Heart left ventricle (tissue), 16 donors: ENCODE measurements around the gene SEPTIN3. TPM values are rescaled to one million over a fixed set of nuclear protein-coding genes. Genes with fewer than 3 reads are reported as not detected.

Experiments used
- ATAC-seq, 4 donors: fragments of 200-7000 bp; cut with Tn5 transposase; one replicate each; pipeline ENCODE4 v1.9.1; 2020 to 2022; ENCODE audit warnings: moderate library complexity in 4 of 4, mild to moderate bottlenecking in 3 of 4, moderate number of reproducible peaks in 1 of 4
- DNase-seq, 5 donors: peaks; one replicate each; pipeline ENCODE4 v3.0.0-alpha.2; 2020
- H3K27ac ChIP-seq, 12 donors: fragments of 200-600 bp; sonication (generic) in 4 of 12; one replicate each; pipeline versions ENCODE4 v1.5.0 to v1.8.0; 2016 to 2022; ENCODE audit warnings: mild to moderate bottlenecking in 2 of 12
- H3K27me3 ChIP-seq, 9 donors: fragments of 200-600 bp; sonication (generic) in 2 of 9; one replicate each; pipeline versions ENCODE4 v1.5.1 to v1.8.0; 2016 to 2022; ENCODE audit warnings: mild to moderate bottlenecking in 3 of 9
- H3K36me3 ChIP-seq, 9 donors: fragments of 200-600 bp; sonication (generic) in 2 of 9; one replicate each; pipeline versions ENCODE4 v1.5.0 to v1.8.0; 2018 to 2022; ENCODE audit warnings: mild to moderate bottlenecking in 2 of 9
- H3K4me1 ChIP-seq, 12 donors: fragments of 200-600 bp; sonication (generic) in 4 of 12; one replicate each; pipeline versions ENCODE4 v1.5.0 to v1.8.0; 2016 to 2022; ENCODE audit warnings: mild to moderate bottlenecking in 3 of 12
- H3K4me3 ChIP-seq, 12 donors: fragments of 200-600 bp; sonication (generic) in 4 of 12; one replicate each; pipeline versions ENCODE4 v1.5.0 to v1.8.0; 2017 to 2022; ENCODE audit warnings: mild to moderate bottlenecking in 9 of 12, moderate library complexity in 4 of 12
- H3K9me3 ChIP-seq, 12 donors: fragments of 200-600 bp; sonication (generic) in 4 of 12; one replicate each; pipeline versions ENCODE4 v1.5.0 to v1.8.0; 2016 to 2022; ENCODE audit warnings: mild to moderate bottlenecking in 1 of 12
- POLR2A ChIP-seq, 2 donors: fragments of 450-650 bp; IDR thresholded peaks; one replicate each; pipeline ENCODE4 v1.6.1; 2017; ENCODE audit warnings: antibody characterized with exemption in 2 of 2, mild to moderate bottlenecking in 2 of 2, moderate library complexity in 2 of 2
- WGBS, 4 donors: extraction: QIAGEN DNeasy Blood & Tissue Kit in 2 of 4; methylation state at CpG; one replicate each; pipeline versions ENCODE4 v1.1.5 to v1.1.7; 2013 to 2018; 5-methylcytosine and 5-hydroxymethylcytosine counted together
- intact Hi-C, 10 donors: fragments of 100-400 bp; cut with DNase I; formaldehyde crosslinking; loops; one replicate each; pipeline versions ENCODE4 v1.11.1 to v1.14.2; 2022
- polyA plus RNA-seq, 2 donors: library from polyadenylated mRNA; stranded (reverse); fragments of 200-250 nt; gene quantifications; one replicate each; pipeline ENCODE4 v1.2.3, GENCODE V29; 2013
- total RNA-seq, 9 donors: library from RNA; depleted of rRNA in 2 of 9; stranded (reverse); fragments of >200 nt in 2 of 9; fragmentation: NEBNext Ultra II Directional in 3 of 9; extraction: Animal tissue kit (Norgen Biotek cat#: 25700) in 3 of 9; gene quantifications; one replicate each; pipeline versions ENCODE4 v1.1.0 to v1.2.4, GENCODE V29; 2016 to 2023
- TF ChIP-seq, protein P1 (sequence below), 12 donors: fragments of 200-600 bp; sonication (generic) in 4 of 12; IDR thresholded peaks; one replicate each; pipeline versions ENCODE4 v1.5.0 to v1.8.0; 2018 to 2022; ENCODE audit warnings: antibody characterized with exemption in 12 of 12, mild to moderate bottlenecking in 5 of 12
- donor health status: ischemic (EF 13 %, LVEDD 7.1; RV severe dilation, severe dysfunction).
- donor health status: healthy with polysubstance abuse.
- donor health status: DM: no; HTN: yes; CAD: no.
- donor health status: DM: no; HTN: no; CAD: no.
- donor health status: ischemic (EF 25% LVEDD 6.9; RV normal size, moderate dysfunction).
- donor health status: ischemic (EF 25% LVEDD 5.7; RV mildly dilated, moderate dysfunction).
- donor health status: healthy.
- donor health status: DM: yes; HTN: yes; CAD: no.
- donor health status: ischemic (EF 35%, LVEDD 5.7; RV mildly dilated, moderate dysfunction).
- donor health status: nonischemic (EF 11% LVEDD 7.7; RV severe dilation, severe dysfunction).
- donor health status: DM: yes; HTN: yes; CAD: no.
- donor health status: PGD.
- donor health status: ischemic (EF 29% LVEDD 5.4; RV normal size, mild dysfunction).
- donor health status: nonischemic (EF 23%, LVEDD 6.1; RV moderate dilation, normal function).

The SEPTIN3 gene
- total and polyA plus RNA-seq, 11 donors: 0.03 to 0.53 (median 0.13) TPM; not detected in 3

DNA sequence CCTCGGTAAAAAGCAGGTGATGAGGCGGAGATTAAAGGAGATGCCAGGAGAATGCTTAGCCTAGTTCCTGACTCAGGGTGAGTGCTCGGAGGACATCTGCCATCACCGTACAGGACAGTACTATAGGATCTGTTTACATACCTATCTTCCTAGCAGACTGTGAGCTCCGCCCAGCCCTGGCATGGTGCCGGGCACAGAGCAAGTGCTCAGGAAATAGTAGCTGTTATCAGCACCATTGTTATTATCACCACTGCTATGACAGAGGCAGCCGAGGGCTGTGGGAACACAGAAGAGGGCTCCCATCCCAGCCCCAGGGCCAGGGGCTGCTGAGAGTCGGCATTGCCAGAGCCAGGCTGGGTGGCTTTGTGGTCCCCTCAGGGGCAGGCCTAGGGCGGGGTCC lies 642 bp upstream of the SEPTIN3 start:
- 38 to 44% (median 38%) methylated on average over 9 of the region's 9 CpGs for WGBS, 4 donors
- no peaks in the 10 kb centered on the region for H3K9me3 ChIP-seq
- no peak for DNase-seq
- H3K27ac ChIP-seq: no peak overlapping the region
- ATAC-seq: no peak
- no peaks in the 10 kb centered on the region for H3K4me1 ChIP-seq
- H3K27me3 ChIP-seq: peaks cover 0 to 25% (median 7%) of the 10 kb centered on the region in 9 donors
- no peaks in the 10 kb centered on the region for H3K36me3 ChIP-seq
- TF ChIP-seq, protein P1, sequence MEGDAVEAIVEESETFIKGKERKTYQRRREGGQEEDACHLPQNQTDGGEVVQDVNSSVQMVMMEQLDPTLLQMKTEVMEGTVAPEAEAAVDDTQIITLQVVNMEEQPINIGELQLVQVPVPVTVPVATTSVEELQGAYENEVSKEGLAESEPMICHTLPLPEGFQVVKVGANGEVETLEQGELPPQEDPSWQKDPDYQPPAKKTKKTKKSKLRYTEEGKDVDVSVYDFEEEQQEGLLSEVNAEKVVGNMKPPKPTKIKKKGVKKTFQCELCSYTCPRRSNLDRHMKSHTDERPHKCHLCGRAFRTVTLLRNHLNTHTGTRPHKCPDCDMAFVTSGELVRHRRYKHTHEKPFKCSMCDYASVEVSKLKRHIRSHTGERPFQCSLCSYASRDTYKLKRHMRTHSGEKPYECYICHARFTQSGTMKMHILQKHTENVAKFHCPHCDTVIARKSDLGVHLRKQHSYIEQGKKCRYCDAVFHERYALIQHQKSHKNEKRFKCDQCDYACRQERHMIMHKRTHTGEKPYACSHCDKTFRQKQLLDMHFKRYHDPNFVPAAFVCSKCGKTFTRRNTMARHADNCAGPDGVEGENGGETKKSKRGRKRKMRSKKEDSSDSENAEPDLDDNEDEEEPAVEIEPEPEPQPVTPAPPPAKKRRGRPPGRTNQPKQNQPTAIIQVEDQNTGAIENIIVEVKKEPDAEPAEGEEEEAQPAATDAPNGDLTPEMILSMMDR (IDR thresholded peaks at IDR 0.05): no peak
- TF ChIP-seq POLR2A (IDR thresholded peaks at IDR 0.05): no peak
- intact Hi-C loops: loop anchor here in 9 of 10 donors (5.0 to 10.0 kb wide), 6 partner anchors 136 to 474 kb away; partner anchors contain the start of gene NFAM1 (in 5 of the 9)
- no peak overlapping the region for H3K4me3 ChIP-seq

DNA sequence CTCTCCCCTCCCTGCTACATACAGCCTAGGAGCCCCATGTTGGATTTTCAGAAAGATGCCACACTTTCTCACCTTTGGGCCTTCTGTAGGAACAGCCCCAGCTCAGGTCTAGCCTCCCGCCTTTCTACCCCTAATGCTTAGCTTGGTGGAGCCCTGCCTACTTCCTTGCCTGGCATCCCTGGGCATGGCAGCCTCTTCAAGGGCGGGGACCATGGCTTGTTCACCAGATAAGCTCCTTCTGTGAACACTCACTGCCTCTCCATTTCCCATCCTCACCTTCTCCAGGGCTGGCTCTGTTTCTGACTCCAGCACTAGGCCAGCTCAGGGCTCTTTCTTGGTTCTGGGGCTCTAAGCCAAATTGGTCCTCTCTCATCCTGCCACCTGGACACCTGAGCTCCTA lies 1.4 kb downstream of the SEPTIN3 start:
- intact Hi-C loops: loop anchor here in 1 of 10 donors (1.0 to 10.0 kb wide), 2 partner anchors 63 to 504 kb away; no protein-coding TSS in a partner anchor
- peaks cover 0 to 45% (median 14%) of the 10 kb centered on the region in 9 donors for H3K27me3 ChIP-seq
- 78 to 90% (median 85%) methylated on average over 2 of the region's 2 CpGs for WGBS, 4 donors

DNA sequence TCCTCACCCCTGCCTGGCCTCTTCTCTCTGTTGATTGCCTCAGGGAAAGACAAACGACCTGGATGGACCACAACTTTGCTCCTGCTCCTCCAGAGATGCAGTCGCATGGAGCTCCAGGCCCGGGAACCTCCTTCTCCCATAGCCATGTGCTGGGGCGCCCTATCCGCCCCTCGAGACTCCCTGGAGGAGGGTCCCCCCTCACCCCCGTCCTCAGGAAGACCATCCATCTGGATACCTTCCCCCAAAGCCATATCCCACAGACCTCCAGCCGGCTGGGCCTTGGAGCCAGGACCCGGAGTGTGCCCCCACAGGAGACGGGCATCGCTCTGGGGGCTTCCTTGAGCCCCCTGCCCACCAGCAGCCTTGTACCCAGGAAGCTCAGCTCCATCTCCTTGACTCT lies 2.2 kb downstream of the SEPTIN3 start:
- no peak for DNase-seq
- TF ChIP-seq, protein P1 (IDR thresholded peaks at IDR 0.05): no peak
- TF ChIP-seq POLR2A (IDR thresholded peaks at IDR 0.05): no peak
- no peaks in the 10 kb centered on the region for H3K36me3 ChIP-seq
- intact Hi-C loops: loop anchor here in 1 of 10 donors (10.0 kb wide), 1 partner anchor 503 kb away; no protein-coding TSS in a partner anchor
- H3K27ac ChIP-seq: no peak overlapping the region
- H3K9me3 ChIP-seq: no peaks in the 10 kb centered on the region
- peaks cover 0 to 4% (median 0%) of the 10 kb centered on the region in 12 donors for H3K4me1 ChIP-seq
- ATAC-seq: no peak
- 76 to 89% (median 81%) methylated on average over 10 to 11 of the region's 11 CpGs for WGBS, 4 donors
- H3K27me3 ChIP-seq: peaks cover 3 to 53% (median 21%) of the 10 kb centered on the region in 9 donors
- no peak overlapping the region for H3K4me3 ChIP-seq

More for the DNA sequence above, 1.4 kb downstream of the SEPTIN3 start:
- H3K36me3 ChIP-seq: no peaks in the 10 kb centered on the region
- no peaks in the 10 kb centered on the region for H3K4me1 ChIP-seq
- H3K27ac ChIP-seq: no peak overlapping the region
- no peak overlapping the region for H3K4me3 ChIP-seq
- no peaks in the 10 kb centered on the region for H3K9me3 ChIP-seq
- ATAC-seq: no peak
- DNase-seq: no peak
- TF ChIP-seq POLR2A (IDR thresholded peaks at IDR 0.05): no peak
- TF ChIP-seq, protein P1 (IDR thresholded peaks at IDR 0.05): no peak

DNA sequence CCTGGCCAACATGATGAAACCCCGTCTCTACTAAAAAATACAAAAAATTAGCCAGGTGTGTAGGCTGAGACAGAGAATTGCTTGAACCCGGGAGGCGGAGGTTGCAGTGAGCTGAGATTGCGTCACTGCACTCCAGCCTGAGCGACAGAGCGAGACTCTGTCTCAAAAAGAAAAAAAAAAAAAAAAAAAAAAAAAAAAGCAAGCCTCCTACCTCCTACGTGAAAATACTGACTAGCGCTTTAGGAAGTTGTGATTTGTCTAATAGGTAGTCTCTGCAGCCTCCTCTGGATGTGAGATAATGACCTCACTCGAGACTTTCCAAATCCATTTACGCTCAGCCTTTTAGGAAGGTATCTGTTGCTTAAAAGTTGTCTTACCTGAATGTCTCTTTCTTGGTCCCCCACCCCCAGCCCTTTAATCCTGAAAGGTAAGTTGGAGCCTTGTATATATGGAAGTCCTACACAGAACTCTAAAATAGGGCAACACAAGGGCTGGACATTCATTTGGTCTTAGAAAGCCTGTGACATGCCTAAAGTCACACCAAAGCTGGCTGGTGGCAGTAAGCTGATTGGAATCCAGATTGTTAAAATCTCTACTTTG lies 5.5 kb downstream of the SEPTIN3 start:
- Histone ChIP-seq H3K4me3 (no peak overlapping the region), H3K36me3 (no peaks in the 10 kb centered on the region), H3K4me1 (peaks cover 0 to 12% (median 3%) of the 10 kb centered on the region in 12 donors), H3K27me3 (peaks cover 4 to 64% (median 31%) of the 10 kb centered on the region in 9 donors), H3K9me3 (no peaks in the 10 kb centered on the region), H3K27ac (no peak overlapping the region)
- ATAC-seq: no peak
- TF ChIP-seq POLR2A (IDR thresholded peaks at IDR 0.05): no peak
- DNase-seq: no peak
- 68 to 78% (median 73%) methylated on average over 10 of the region's 10 CpGs for WGBS, 4 donors
- intact Hi-C loops: loop anchor here in 1 of 10 donors (10.0 kb wide), 1 partner anchor 500 kb away; no protein-coding TSS in a partner anchor
